Stimulated activated CD8-positive, alpha-beta memory T cell treated with anti-CD3 and anti-CD28 coated beads, Interleukin-7, amount 100 ng/mL, for 1 hour (primary cell): ENCODE results near the gene HEATR5A.

Experiments used
- DNase-seq, 2 donors: peaks; one replicate each; pipeline ENCODE4 v3.0.0-alpha.2; 2020; ENCODE audit warnings: low read depth in 2 of 2

Gene HEATR5A

GRCh38 chr14:31426663-31427062 is 6.3 kb upstream of the HEATR5A start:
- DNase-seq, result no peak

- DNase-seq, result no peak
Observed at GRCh38 chr14:31425905-31426304, 5.6 kb upstream of the HEATR5A start.

- no peak for DNase-seq
Observed at GRCh38 chr14:31421200-31421599, 850 bp upstream of the HEATR5A start.

- no peak for DNase-seq
Observed at GRCh38 chr14:31419967-31420318, 407 bp downstream of the HEATR5A start.

GRCh38 chr14:31419179-31419966 is 977 bp downstream of the HEATR5A start:
- no peak for DNase-seq

- no peak for DNase-seq
Observed at GRCh38 chr14:31418440-31418839, 1.9 kb downstream of the HEATR5A start.

GRCh38 chr14:31414190-31414833 is 6.0 kb downstream of the HEATR5A start:
- DNase-seq, result no peak

- no peak for DNase-seq
Observed at GRCh38 chr14:31411218-31411727, 9.1 kb downstream of the HEATR5A start.

GRCh38 chr14:31410048-31410650 is 10.2 kb downstream of the HEATR5A start:
- DNase-seq, result no peak

GRCh38 chr14:31408421-31408820 is 11.9 kb downstream of the HEATR5A start:
- no peak for DNase-seq

- no peak for DNase-seq
Observed at GRCh38 chr14:31405599-31406232, 14.6 kb downstream of the HEATR5A start.

- DNase-seq, result no peak
Observed at GRCh38 chr14:31405106-31405505, 15.2 kb downstream of the HEATR5A start.

GRCh38 chr14:31403707-31404106 is 16.6 kb downstream of the HEATR5A start:
- no peak for DNase-seq

- DNase-seq, result no peak
Observed at GRCh38 chr14:31402764-31403439, 17.4 kb downstream of the HEATR5A start.

- no peak for DNase-seq
Observed at GRCh38 chr14:31401369-31401932, 18.9 kb downstream of the HEATR5A start.

- no peak for DNase-seq
Observed at GRCh38 chr14:31400031-31400638, 20.2 kb downstream of the HEATR5A start.

GRCh38 chr14:31395572-31396205 is 24.7 kb downstream of the HEATR5A start:
- DNase-seq, result no peak

- DNase-seq, result no peak
Observed at GRCh38 chr14:31395119-31395518, 25.2 kb downstream of the HEATR5A start.

GRCh38 chr14:31391977-31392503 is 28.3 kb downstream of the HEATR5A start:
- no peak for DNase-seq

GRCh38 chr14:31391473-31391872 is 28.9 kb downstream of the HEATR5A start:
- DNase-seq, result no peak
